GM12878 (cell line): ENCODE measurements around the gene SHC1. TPM values are rescaled to one million over a fixed set of nuclear protein-coding genes. Genes with fewer than 3 reads are reported as not detected.

Source experiments
- ASH2L ChIP-seq: fragments of 300-600, 200-600 bp; sonication (generic); IDR thresholded peaks from 2 replicates; pipeline ENCODE4 v1.6.1; 2017; ENCODE audit warnings: low read depth, mild to moderate bottlenecking, borderline replicate concordance
- BMI1 ChIP-seq: fragments of 450-650 bp; IDR thresholded peaks from 2 replicates; pipeline ENCODE4 v1.6.1; 2016; ENCODE audit warnings: mild to moderate bottlenecking, moderate library complexity, borderline replicate concordance
- DPF2 ChIP-seq: fragments of 450-650 bp; IDR thresholded peaks from 2 replicates; pipeline ENCODE4 v1.6.1; 2017; ENCODE audit warnings: mild to moderate bottlenecking
- EGR1 ChIP-seq, 2 experiments: IDR thresholded peaks; 1 replicate in 1 of 2; 2 replicates in 1 of 2; pipeline ENCODE4 v1.6.1; 2011 to 2012; ENCODE audit warnings: low read depth in 2 of 2, low read length in 2 of 2, borderline replicate concordance in 1 of 2, mild to moderate bottlenecking in 1 of 2, moderate library complexity in 1 of 2
- EZH2 ChIP-seq: IDR thresholded peaks from 2 replicates; pipeline ENCODE4 v1.6.1; 2012; ENCODE audit warnings: low read depth, mild to moderate bottlenecking, control low read depth, inconsistent platforms, low read length, borderline replicate concordance; ENCODE audit not compliant: control insufficient read depth
- HDGF ChIP-seq: fragments of 450-650 bp; IDR thresholded peaks from 2 replicates; pipeline ENCODE4 v1.6.1; 2016; ENCODE audit warnings: antibody characterized with exemption
- IKZF2 ChIP-seq, 2 experiments: fragments of 450-650 bp; IDR thresholded peaks; 2 replicates each; pipeline ENCODE4 v1.6.1; 2017; ENCODE audit warnings: mild to moderate bottlenecking in 2 of 2, moderate library complexity in 2 of 2
- JUND ChIP-seq: IDR thresholded peaks from 2 replicates; pipeline ENCODE4 v1.6.1; 2012; ENCODE audit warnings: low read depth, mild to moderate bottlenecking, low read length, improper control_type of control experiment, moderate library complexity
- MTA3 ChIP-seq: IDR thresholded peaks from 2 replicates; pipeline ENCODE4 v1.6.1; 2012; ENCODE audit warnings: low read length, inconsistent platforms, borderline replicate concordance
- MYB ChIP-seq: fragments of 150-350 bp; IDR thresholded peaks from 2 replicates; pipeline ENCODE4 v1.6.1; 2014; ENCODE audit warnings: mild to moderate bottlenecking, low read depth, low read length, borderline replicate concordance
- NFYB ChIP-seq: IDR thresholded peaks from 2 replicates; pipeline ENCODE4 v1.6.1; 2011; ENCODE audit warnings: low read depth, mild to moderate bottlenecking, low read length, improper control_type of control experiment, moderate library complexity; ENCODE audit not compliant: insufficient read depth
- PAX8 ChIP-seq: fragments of 450-650 bp; IDR thresholded peaks from 2 replicates; pipeline ENCODE4 v1.6.1; 2017; ENCODE audit warnings: mild to moderate bottlenecking, moderate library complexity
- RELA ChIP-seq: fragments of 450-650 bp; IDR thresholded peaks from 2 replicates; pipeline ENCODE4 v1.8.0; 2014; ENCODE audit warnings: borderline replicate concordance; ENCODE audit not compliant: partially characterized antibody
- RELB ChIP-seq: fragments of 450-650 bp; IDR thresholded peaks from 2 replicates; pipeline ENCODE4 v1.6.1; 2017; ENCODE audit warnings: low read depth, mild to moderate bottlenecking, moderate library complexity
- USF1 ChIP-seq: IDR thresholded peaks from 2 replicates; pipeline ENCODE4 v1.6.1; 2011; ENCODE audit warnings: borderline replicate concordance, low read depth, mild to moderate bottlenecking, moderate library complexity, mixed read lengths, low read length; ENCODE audit not compliant: insufficient read depth; ENCODE audit errors: extremely low read length
- ZNF274 ChIP-seq: IDR thresholded peaks from one replicate; pipeline ENCODE4 v1.8.0; 2011; ENCODE audit not compliant: insufficient read length, insufficient read depth
- polyA plus RNA-seq, 11 experiments: library from polyadenylated mRNA; depleted of rRNA in 4 of 11; unstranded in 6 of 11; stranded (reverse) in 5 of 11; fragments of >200 nt; fragmentation: Nextera tagmentation in 4 of 11; fragmentation: Illumina TruSeq in 1 of 11; extraction: Ambion mirVana in 4 of 11; extraction: Trizol in 1 of 11; gene quantifications; 1 replicate in 1 of 11; 2 replicates in 10 of 11; pipeline versions ENCODE4 v1.2.1 to v1.2.3, GENCODE V29; 2011 to 2016; ENCODE audit warnings: inconsistent platforms in 2 of 11, missing spikeins in 2 of 11, low read depth in 1 of 11
- total RNA-seq, 4 experiments: library from RNA; depleted of rRNA in 3 of 4; stranded (reverse); fragments of >200 nt in 3 of 4; fragmentation: Illumina TruSeq in 1 of 4; extraction: Trizol in 1 of 4; gene quantifications; 2 replicates each; pipeline versions ENCODE4 v1.2.1 to v1.2.3, GENCODE V29; 2013 to 2021
- TF ChIP-seq, protein P1 (sequence below): fragments of 450-650 bp; IDR thresholded peaks from 2 replicates; pipeline ENCODE4 v1.6.1; 2017; ENCODE audit warnings: mild to moderate bottlenecking, moderate library complexity
- TF ChIP-seq, protein P2 (sequence below): IDR thresholded peaks from 2 replicates; pipeline ENCODE4 v1.6.1; 2011; ENCODE audit warnings: low read depth, low read length, improper control_type of control experiment, borderline replicate concordance

Gene SHC1
- total and polyA plus RNA-seq, 10 of the 15 experiments (the other 5 are each of a cell fraction or from before 2014, with no cell fraction given), result 2.6 to 49.3 (median 25.2) TPM

DNA sequence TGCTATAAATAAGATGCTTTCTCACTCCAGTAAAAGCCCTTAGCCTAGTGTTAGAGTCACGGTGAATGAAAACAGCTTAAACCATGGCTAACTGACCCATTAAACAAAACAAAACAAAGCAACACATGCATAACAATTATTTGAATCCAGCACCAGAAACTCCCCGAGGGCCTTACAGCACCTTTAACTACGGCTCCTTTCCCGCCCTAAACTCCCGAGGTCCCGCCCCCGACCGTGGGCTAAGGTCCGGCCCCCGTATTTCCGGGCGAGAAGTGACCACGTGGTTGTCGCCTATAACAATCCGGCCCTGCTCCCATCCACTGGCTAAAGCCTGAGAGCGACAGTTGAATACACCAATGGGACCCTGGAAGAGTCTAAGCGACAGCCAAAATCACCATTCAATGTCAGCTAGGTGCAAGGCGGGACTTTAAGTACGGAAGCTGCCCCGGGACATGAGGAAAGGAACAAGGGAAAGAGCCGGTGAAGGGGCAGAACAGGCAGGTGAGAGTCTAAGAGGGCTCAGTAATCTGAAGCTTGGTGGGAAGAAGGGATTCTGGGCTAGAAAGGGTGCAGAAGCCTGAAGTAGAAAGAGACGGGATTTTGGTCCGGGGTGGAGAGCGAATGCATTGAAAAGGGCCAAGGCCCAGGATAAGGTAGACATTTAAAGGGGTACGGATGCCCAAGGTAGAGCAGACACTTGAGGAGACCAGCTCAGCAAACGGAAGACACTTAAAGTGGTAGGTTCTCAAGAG, 12.5 kb upstream of the SHC1 start, which contains the start of gene FLAD1 (continued):
- TF ChIP-seq USF1 (peak; percentile 81), RELB (peak; percentile 94), EGR1 (IDR thresholded peaks at IDR 0.05; ENCODE audit: borderline replicate concordance in 1 of 2, low read depth in 2 of 2, low read length in 2 of 2) (peak in 1 of 2 experiments; percentile 82; a peak in 2 of 3 replicates), BMI1 (no peak), MTA3 (no peak), HDGF (0 out of 2 replicates have a peak, but pooled peaks have one; percentile 22), JUND (no peak), MYB (no peak), NFYB (peak; percentile 97), ASH2L (no peak), EZH2 (no peak), DPF2 (peak; percentile 100), PAX8 (no peak), IKZF2 (IDR thresholded peaks at IDR 0.05) (peak; percentile 19 to 86; a peak in 3 of 4 replicates), RELA (no peak), ZNF274 (no peak)
- TF ChIP-seq, protein P1, sequence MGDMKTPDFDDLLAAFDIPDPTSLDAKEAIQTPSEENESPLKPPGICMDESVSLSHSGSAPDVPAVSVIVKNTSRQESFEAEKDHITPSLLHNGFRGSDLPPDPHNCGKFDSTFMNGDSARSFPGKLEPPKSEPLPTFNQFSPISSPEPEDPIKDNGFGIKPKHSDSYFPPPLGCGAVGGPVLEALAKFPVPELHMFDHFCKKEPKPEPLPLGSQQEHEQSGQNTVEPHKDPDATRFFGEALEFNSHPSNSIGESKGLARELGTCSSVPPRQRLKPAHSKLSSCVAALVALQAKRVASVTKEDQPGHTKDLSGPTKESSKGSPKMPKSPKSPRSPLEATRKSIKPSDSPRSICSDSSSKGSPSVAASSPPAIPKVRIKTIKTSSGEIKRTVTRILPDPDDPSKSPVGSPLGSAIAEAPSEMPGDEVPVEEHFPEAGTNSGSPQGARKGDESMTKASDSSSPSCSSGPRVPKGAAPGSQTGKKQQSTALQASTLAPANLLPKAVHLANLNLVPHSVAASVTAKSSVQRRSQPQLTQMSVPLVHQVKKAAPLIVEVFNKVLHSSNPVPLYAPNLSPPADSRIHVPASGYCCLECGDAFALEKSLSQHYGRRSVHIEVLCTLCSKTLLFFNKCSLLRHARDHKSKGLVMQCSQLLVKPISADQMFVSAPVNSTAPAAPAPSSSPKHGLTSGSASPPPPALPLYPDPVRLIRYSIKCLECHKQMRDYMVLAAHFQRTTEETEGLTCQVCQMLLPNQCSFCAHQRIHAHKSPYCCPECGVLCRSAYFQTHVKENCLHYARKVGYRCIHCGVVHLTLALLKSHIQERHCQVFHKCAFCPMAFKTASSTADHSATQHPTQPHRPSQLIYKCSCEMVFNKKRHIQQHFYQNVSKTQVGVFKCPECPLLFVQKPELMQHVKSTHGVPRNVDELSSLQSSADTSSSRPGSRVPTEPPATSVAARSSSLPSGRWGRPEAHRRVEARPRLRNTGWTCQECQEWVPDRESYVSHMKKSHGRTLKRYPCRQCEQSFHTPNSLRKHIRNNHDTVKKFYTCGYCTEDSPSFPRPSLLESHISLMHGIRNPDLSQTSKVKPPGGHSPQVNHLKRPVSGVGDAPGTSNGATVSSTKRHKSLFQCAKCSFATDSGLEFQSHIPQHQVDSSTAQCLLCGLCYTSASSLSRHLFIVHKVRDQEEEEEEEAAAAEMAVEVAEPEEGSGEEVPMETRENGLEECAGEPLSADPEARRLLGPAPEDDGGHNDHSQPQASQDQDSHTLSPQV, result no peak
- TF ChIP-seq, protein P2, sequence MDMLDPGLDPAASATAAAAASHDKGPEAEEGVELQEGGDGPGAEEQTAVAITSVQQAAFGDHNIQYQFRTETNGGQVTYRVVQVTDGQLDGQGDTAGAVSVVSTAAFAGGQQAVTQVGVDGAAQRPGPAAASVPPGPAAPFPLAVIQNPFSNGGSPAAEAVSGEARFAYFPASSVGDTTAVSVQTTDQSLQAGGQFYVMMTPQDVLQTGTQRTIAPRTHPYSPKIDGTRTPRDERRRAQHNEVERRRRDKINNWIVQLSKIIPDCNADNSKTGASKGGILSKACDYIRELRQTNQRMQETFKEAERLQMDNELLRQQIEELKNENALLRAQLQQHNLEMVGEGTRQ, result peak; percentile 68
